Keratinocyte (primary cell): ENCODE data around the gene TPM2.

Source experiments
- CTCF ChIP-seq, 3 experiments: IDR thresholded peaks in 1 of 3; conservative IDR thresholded peaks in 1 of 3; optimal IDR thresholded peaks in 1 of 3; 2 replicates in 2 of 3; 3 replicates in 1 of 3; pipeline versions ENCODE3 to v1.5.1; 2011; ENCODE audit warnings: low read length in 3 of 3, mild to moderate bottlenecking in 3 of 3, moderate library complexity in 2 of 3, control low read depth in 1 of 3, inconsistent platforms in 1 of 3; ENCODE audit not compliant: insufficient read depth in 2 of 3; ENCODE audit errors: extremely low read depth in 1 of 3
- EZH2 ChIP-seq: IDR thresholded peaks from one replicate; pipeline ENCODE4 v1.6.1; 2012; ENCODE audit warnings: inconsistent platforms, mild to moderate bottlenecking, low read length, moderate library complexity

DNA sequence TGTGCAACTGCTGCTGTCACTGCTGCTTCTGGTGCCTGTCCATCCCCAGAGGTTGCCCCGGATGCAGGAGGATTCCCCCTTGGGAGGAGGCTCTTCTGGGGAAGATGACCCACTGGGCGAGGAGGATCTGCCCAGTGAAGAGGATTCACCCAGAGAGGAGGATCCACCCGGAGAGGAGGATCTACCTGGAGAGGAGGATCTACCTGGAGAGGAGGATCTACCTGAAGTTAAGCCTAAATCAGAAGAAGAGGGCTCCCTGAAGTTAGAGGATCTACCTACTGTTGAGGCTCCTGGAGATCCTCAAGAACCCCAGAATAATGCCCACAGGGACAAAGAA lies 15.7 kb downstream of the TPM2 start:
- TF ChIP-seq CTCF (optimal IDR thresholded peaks at IDR 0.05 in 1 of 3, IDR thresholded peaks at IDR 0.05 in 1 of 3, conservative IDR thresholded peaks at IDR 0.05 in 1 of 3; ENCODE audit: extremely low read depth in 1 of 3, insufficient read depth in 2 of 3, low read length in 3 of 3) (no peak), EZH2 (no peak)
